GM21737 (cell line): ENCODE measurements around the gene POLR3GL.
"Not testable (repeated sequence)": the region's sequence is repeated elsewhere in the genome, so short reads cannot be mapped to it uniquely, and the experiment has no call there.

Experiments used
- ATAC-seq: cut with Tn5 transposase; IDR thresholded peaks from one replicate; pipeline ENCODE4 v1.9.1; 2021; ENCODE audit warnings: mild to moderate bottlenecking, moderate library complexity; ENCODE audit not compliant: unreplicated experiment

The POLR3GL gene

DNA sequence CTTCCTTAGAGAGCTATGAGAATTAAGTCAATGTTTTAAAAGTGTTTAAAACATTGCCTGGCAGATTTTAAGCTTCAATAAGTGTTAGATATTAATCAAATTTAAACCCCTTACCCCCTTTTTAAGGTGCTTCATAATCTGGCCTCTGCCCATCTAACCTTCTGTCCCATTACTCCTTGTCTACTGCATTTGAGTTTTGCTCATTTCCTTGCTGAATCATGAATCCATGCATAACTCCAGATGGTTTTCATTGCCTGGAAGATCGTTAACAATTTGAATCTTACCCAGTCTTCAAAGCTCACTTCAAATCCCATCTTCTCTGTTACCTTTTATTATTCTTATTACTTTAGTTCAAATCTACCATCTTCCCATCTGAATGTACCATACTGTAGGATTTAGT lies 52.4 kb downstream of the POLR3GL start:
- ATAC-seq: no peak

DNA sequence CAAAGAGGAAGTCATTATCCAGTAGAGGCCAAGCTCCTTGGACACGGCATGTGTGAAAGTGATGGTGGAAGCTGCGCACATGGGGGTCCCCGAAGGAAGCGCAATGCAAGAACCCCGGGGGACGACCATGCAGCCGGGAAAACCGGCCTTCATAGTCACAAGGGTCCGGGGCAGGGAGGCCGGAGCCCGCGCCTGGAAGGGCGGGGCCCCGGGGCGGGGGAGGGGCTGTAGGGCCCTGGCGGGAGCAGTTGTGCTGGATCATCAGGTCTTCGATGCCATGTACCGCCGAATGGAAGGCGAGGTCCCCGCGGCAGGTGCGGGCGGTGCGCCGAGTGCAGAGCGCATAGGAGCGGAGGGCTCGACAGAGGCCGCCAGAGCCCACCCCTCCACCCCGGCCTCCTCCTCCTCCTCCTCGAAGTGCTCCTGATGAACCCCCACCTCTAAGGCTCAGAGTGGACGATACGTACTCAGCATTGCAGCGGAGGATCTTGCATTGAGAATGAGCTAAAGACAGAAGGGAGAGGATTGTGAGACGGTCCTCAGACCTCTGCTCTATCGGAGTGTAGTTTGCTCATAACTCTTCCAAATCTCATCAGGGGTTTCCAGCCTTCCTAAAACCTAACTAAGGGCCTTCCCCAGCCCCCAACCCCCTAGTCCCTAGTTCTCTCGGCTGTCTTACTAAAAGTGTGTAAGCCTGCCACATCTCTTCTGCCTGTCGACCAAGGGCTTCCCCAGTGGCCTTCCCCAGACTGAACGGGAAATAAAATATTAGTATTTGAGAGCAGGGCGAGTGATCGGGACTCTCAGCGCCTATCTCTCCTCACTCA lies 55.0 kb downstream of the POLR3GL start:
- no peak for ATAC-seq

DNA sequence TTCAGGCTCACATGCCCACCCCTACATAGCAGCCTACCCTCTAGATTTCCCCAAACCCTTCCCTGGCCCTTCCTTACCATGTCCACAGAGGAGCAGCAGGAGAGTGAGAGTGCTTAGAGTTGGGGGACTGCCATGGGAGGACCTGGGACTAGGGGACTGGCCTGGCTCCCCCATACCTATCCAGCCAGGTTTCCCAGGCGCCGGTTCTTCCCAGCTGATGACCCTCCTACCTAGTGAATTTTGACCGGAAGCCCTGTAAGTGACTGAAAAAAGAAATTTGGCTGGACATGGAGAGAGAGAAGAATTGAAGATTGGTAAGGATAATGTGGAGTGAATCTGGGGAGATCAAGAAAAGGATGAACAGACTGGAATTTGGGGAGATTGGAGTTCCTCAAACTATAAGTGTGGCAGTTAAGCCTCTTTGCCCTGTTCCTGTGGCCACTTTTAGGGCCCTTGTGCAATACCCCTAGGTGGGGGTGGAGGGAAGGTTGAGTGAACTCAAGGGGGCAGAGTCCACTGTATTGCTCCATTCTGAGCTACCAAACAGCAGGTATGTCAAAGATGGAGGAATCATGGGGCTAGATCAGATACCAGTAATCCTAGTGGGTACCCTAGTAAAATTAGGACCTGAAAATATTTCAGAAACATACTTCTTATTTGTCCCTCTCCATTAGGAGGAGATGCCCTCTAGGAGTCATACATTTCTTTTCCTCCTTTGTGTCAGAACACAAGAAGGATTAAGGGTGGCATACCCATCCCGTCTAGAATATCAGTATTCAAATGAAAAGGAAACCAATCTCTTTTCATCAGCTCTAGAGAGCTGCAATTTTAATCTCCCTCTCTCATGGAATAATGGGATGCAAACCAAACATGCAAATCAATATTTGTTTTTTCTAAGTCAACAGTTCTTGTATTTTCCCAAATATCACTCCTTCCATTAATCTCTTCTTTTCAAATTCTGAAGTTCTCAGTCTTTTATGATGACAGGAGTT lies 55.9 kb downstream of the POLR3GL start:
- no peak for ATAC-seq

DNA sequence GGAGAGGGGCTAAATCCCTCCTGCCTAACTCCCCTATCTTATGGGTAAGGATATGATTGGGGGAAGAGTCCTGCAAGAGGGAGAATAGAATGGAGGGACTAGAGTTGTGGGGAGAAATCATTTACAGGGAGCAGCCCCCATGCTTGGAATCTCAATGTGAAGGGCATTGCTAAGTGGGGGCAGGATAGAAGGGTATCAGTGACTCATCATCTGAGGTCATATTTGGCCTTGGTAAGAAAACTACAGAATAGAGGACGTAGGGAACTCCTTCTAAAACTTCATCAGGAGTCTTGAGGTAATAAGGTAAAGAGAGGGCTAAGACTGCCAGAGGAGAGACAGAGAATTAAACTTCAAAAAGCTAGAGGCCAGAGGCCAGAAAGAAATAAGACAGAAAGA lies 56.6 kb downstream of the POLR3GL start:
- ATAC-seq: no peak

DNA sequence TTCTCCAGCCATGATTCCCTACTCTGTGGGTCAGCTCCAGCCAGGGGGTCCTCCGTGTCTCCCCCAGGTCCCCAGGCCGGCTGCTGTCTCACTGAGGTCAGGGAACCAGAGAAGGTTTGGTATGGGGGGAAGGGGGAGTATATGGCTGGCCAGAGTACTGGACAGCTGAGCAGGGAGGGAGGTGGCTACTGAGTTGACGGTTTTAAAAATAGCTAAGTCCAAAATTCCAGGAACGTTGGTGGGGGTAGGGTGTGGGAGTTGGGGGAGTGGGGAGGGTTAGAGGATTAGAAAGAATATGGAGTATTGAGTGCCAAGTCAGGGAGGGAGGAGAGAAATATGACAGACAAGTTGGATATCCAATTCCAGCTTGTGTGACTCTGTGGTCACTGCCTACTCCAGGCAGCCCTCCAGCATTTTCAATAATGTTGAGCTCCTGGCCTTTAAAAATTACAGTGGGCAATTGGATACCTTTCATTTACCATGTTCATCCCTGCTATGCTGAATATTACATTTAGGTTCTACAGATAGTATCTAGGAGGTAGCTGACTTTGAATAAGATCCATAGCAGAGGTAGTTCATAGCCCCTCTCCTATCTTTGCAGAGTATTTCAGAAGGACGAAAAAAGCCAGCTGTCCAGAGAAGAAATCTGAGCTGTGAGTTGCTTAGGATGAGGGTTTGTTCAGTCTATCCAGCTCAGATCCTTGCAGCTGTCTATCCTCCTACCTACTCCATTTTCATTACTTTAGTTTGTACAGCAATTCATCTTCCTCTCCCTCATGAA lies 57.3 kb downstream of the POLR3GL start, which contains the start of gene HJV:
TSS of gene HJV (minus strand) at position 114 of the 781 bp plus-strand sequence. CDS start 1,504 bp downstream, outside the sequence.
- no peak for ATAC-seq

DNA sequence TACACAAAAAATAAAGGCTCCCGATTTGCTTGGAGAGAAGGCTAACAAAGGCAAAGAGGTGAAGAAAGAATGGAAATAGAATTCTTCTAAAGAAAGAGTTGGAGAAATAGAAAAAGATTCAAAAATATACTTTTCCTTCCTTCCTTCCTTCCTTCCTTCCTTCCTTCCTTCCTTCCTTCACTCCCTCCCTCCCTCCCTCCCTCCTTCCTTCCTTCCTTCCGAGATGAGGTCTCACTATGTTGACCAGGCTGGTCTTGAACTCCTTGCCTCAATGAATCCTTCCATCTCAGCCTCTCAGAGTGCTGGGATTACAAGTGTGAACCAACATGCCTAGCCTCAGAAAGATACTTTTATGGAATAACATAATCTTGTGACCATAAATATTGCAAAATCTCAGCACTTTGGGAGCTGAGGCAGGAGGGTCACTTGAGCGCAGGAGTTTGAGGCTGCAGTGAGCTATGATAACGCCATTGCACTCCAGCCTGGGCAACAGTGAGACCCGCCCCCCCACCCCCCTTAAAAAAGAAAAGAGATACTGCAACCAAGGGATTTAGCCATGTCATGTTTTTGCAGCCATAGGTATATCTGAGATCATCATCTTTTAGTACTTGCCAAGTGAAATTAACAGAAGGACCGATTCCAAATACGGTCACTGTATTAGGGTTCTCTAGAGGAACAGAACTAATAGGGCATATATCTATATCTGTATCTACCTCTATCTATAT lies 58.1 kb downstream of the POLR3GL start:
- no peak for ATAC-seq

DNA sequence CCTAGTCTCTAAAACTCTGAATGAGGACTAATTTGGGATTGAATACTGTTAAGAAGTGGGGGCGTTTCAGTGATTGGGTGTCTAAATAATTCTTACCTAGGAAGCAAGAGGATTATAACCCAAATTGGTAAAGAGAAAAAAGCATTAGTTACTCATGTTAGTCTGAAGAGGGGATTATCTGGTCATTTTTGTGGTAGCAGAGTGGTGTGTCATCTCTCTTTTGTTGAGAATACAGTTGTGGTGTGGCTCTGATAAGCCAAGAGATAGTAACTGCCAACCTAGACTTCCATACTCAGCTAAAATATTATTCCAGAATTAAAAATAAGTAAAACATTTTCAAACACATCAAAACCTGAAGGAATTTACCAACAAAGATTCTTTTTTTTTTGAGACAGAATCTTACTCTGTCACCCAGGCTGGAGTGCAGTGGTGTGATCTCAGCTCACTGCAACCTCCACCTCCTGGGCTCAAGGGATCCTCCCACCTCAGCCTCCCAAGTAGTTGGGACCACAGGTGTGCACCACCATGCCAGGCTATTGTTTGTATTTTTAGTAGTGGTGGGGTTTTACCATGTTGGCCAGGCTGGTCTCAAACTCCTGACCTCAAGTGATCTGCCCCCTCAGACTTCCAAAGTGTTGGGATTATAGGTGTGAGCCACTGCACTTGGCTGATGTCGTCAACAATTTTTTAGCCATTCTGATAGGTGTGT lies 61.5 kb downstream of the POLR3GL start:
- not testable (repeated sequence) for ATAC-seq

DNA sequence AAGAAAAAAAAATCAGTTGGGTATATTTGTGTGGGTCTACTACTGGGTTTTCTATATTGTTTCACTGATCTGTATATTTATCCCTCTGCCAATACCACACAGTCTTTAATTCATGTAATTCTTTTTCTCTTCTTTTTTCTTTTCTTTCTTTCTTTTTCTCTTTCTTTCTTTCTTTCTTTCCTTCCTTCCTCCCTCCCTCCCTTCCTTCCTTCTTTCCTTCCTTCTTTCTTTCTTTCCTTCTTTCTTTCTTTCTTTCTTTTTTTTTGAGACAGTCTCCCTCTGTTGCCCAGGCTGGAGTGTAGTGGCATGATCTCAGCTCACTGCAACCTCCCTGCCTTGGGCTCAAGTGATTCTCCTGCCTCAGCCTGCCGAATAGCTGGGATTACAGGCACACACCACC lies 62.2 kb downstream of the POLR3GL start:
- ATAC-seq: not testable (repeated sequence)
